Heart left ventricle (tissue), 16 donors: Measurements from ENCODE around the gene HELZ. TPM values are rescaled to one million over a fixed set of nuclear protein-coding genes. Genes with fewer than 3 reads are reported as not detected.
A peak's percentile ranks its signal among the peaks of the same experiment; 100 is the strongest.

Experiments
- ATAC-seq, 4 donors: fragments of 200-7000 bp; cut with Tn5 transposase; one replicate each; pipeline ENCODE4 v1.9.1; 2020 to 2022; ENCODE audit warnings: moderate library complexity in 4 of 4, mild to moderate bottlenecking in 3 of 4, moderate number of reproducible peaks in 1 of 4
- DNase-seq, 5 donors: peaks; one replicate each; pipeline ENCODE4 v3.0.0-alpha.2; 2020
- H3K27ac ChIP-seq, 12 donors: fragments of 200-600 bp; sonication (generic) in 4 of 12; one replicate each; pipeline versions ENCODE4 v1.5.0 to v1.8.0; 2016 to 2022; ENCODE audit warnings: mild to moderate bottlenecking in 2 of 12
- H3K27me3 ChIP-seq, 9 donors: fragments of 200-600 bp; sonication (generic) in 2 of 9; one replicate each; pipeline versions ENCODE4 v1.5.1 to v1.8.0; 2016 to 2022; ENCODE audit warnings: mild to moderate bottlenecking in 3 of 9
- H3K36me3 ChIP-seq, 9 donors: fragments of 200-600 bp; sonication (generic) in 2 of 9; one replicate each; pipeline versions ENCODE4 v1.5.0 to v1.8.0; 2018 to 2022; ENCODE audit warnings: mild to moderate bottlenecking in 2 of 9
- H3K4me1 ChIP-seq, 12 donors: fragments of 200-600 bp; sonication (generic) in 4 of 12; one replicate each; pipeline versions ENCODE4 v1.5.0 to v1.8.0; 2016 to 2022; ENCODE audit warnings: mild to moderate bottlenecking in 3 of 12
- H3K4me3 ChIP-seq, 12 donors: fragments of 200-600 bp; sonication (generic) in 4 of 12; one replicate each; pipeline versions ENCODE4 v1.5.0 to v1.8.0; 2017 to 2022; ENCODE audit warnings: mild to moderate bottlenecking in 9 of 12, moderate library complexity in 4 of 12
- H3K9me3 ChIP-seq, 12 donors: fragments of 200-600 bp; sonication (generic) in 4 of 12; one replicate each; pipeline versions ENCODE4 v1.5.0 to v1.8.0; 2016 to 2022; ENCODE audit warnings: mild to moderate bottlenecking in 1 of 12
- POLR2A ChIP-seq, 2 donors: fragments of 450-650 bp; IDR thresholded peaks; one replicate each; pipeline ENCODE4 v1.6.1; 2017; ENCODE audit warnings: antibody characterized with exemption in 2 of 2, mild to moderate bottlenecking in 2 of 2, moderate library complexity in 2 of 2
- WGBS, 4 donors: extraction: QIAGEN DNeasy Blood & Tissue Kit in 2 of 4; methylation state at CpG; one replicate each; pipeline versions ENCODE4 v1.1.5 to v1.1.7; 2013 to 2018; 5-methylcytosine and 5-hydroxymethylcytosine counted together
- intact Hi-C, 10 donors: fragments of 100-400 bp; cut with DNase I; formaldehyde crosslinking; loops; one replicate each; pipeline versions ENCODE4 v1.11.1 to v1.14.2; 2022
- polyA plus RNA-seq, 2 donors: library from polyadenylated mRNA; stranded (reverse); fragments of 200-250 nt; gene quantifications; one replicate each; pipeline ENCODE4 v1.2.3, GENCODE V29; 2013
- total RNA-seq, 9 donors: library from RNA; depleted of rRNA in 2 of 9; stranded (reverse); fragments of >200 nt in 2 of 9; fragmentation: NEBNext Ultra II Directional in 3 of 9; extraction: Animal tissue kit (Norgen Biotek cat#: 25700) in 3 of 9; gene quantifications; one replicate each; pipeline versions ENCODE4 v1.1.0 to v1.2.4, GENCODE V29; 2016 to 2023
- TF ChIP-seq, protein P1 (sequence below), 12 donors: fragments of 200-600 bp; sonication (generic) in 4 of 12; IDR thresholded peaks; one replicate each; pipeline versions ENCODE4 v1.5.0 to v1.8.0; 2018 to 2022; ENCODE audit warnings: antibody characterized with exemption in 12 of 12, mild to moderate bottlenecking in 5 of 12
- donor health status: ischemic (EF 13 %, LVEDD 7.1; RV severe dilation, severe dysfunction).
- donor health status: healthy with polysubstance abuse.
- donor health status: DM: no; HTN: yes; CAD: no.
- donor health status: DM: no; HTN: no; CAD: no.
- donor health status: ischemic (EF 25% LVEDD 6.9; RV normal size, moderate dysfunction).
- donor health status: ischemic (EF 25% LVEDD 5.7; RV mildly dilated, moderate dysfunction).
- donor health status: healthy.
- donor health status: DM: yes; HTN: yes; CAD: no.
- donor health status: ischemic (EF 35%, LVEDD 5.7; RV mildly dilated, moderate dysfunction).
- donor health status: nonischemic (EF 11% LVEDD 7.7; RV severe dilation, severe dysfunction).
- donor health status: DM: yes; HTN: yes; CAD: no.
- donor health status: PGD.
- donor health status: ischemic (EF 29% LVEDD 5.4; RV normal size, mild dysfunction).
- donor health status: nonischemic (EF 23%, LVEDD 6.1; RV moderate dilation, normal function).

Gene HELZ
- total and polyA plus RNA-seq, 11 donors: 5.1 to 48.4 (median 30.3) TPM

DNA sequence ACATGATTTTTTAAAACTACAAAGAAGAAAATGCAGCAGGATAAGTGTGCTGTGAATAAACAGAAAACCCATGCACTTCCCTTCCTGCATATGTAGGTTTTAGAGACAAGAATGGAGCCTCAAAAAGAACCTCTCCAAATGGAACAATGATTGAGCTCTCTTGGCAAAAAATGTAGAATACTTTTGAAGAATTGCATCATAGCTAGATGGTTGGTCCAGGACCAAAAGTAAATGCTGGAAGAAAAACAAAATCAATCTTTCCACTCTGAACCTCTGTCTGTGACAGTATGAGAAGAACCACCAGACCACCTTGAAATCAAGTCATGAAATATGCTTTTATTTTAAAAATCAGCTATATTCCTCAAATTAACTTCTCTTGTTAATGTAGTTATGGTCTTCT is 17.5 kb downstream of the HELZ start:
- Histone ChIP-seq H3K36me3 (peaks cover 0 to 52% (median 5%) of the 10 kb centered on the region in 9 donors), H3K9me3 (no peaks in the 10 kb centered on the region), H3K4me3 (no peak overlapping the region), H3K27me3 (no peaks in the 10 kb centered on the region), H3K27ac (no peak overlapping the region), H3K4me1 (peaks cover 0 to 14% (median 6%) of the 10 kb centered on the region in 12 donors)
- DNase-seq (no peak), ATAC-seq (no peak)
- intact Hi-C loops: loop anchor here in 1 of 10 donors (10.0 kb wide), 1 partner anchor 57 kb away; no protein-coding TSS in a partner anchor
- TF ChIP-seq, protein P1, sequence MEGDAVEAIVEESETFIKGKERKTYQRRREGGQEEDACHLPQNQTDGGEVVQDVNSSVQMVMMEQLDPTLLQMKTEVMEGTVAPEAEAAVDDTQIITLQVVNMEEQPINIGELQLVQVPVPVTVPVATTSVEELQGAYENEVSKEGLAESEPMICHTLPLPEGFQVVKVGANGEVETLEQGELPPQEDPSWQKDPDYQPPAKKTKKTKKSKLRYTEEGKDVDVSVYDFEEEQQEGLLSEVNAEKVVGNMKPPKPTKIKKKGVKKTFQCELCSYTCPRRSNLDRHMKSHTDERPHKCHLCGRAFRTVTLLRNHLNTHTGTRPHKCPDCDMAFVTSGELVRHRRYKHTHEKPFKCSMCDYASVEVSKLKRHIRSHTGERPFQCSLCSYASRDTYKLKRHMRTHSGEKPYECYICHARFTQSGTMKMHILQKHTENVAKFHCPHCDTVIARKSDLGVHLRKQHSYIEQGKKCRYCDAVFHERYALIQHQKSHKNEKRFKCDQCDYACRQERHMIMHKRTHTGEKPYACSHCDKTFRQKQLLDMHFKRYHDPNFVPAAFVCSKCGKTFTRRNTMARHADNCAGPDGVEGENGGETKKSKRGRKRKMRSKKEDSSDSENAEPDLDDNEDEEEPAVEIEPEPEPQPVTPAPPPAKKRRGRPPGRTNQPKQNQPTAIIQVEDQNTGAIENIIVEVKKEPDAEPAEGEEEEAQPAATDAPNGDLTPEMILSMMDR (IDR thresholded peaks at IDR 0.05): no peak
- TF ChIP-seq POLR2A (IDR thresholded peaks at IDR 0.05): no peak

DNA sequence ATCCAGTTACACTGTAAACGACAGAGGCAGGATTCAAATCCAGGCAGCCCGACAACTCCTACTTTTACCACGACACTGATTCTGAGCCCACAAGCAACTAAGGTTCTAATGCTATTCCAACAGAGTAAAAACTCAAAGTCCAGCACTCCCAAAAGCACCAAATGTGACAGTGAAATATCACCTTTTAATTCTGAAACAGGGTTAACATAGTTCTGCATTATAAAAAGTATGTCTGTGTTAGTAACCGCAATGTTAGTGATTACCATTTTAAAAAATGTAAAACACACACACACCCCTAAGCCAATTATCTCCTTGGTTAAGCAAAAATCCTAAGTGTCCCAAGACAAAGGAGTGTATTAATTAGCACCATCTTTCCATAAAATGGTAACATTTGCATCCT is 19.7 kb downstream of the HELZ start:
- no peak for TF ChIP-seq POLR2A (IDR thresholded peaks at IDR 0.05)
- TF ChIP-seq, protein P1 (IDR thresholded peaks at IDR 0.05): no peak
- H3K36me3 ChIP-seq: peaks cover 0 to 42% (median 0%) of the 10 kb centered on the region in 9 donors

DNA sequence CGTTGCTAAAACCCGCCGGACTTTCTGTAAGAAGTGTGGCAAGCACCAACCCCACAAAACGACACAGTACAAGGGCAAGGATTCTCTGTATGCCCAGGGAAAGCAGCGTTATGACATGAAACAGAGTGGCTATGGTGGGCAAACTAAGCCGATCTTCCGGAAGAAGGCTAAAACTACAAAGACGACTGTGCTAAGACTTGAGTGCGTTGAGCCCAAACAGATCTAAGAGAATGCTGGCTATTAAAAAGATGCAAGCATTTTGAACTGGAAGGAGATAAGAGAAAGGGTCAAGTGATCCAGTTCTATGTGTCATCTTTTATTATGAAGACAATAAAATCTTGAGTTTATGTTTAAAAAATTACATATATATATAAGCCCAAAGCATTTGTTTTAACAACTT is 20.3 kb downstream of the HELZ start:
- Histone ChIP-seq H3K4me3 (no peak overlapping the region), H3K36me3 (peaks cover 0 to 41% (median 0%) of the 10 kb centered on the region in 9 donors), H3K27me3 (no peaks in the 10 kb centered on the region), H3K27ac (no peak overlapping the region), H3K9me3 (no peaks in the 10 kb centered on the region), H3K4me1 (peaks cover 0 to 27% (median 15%) of the 10 kb centered on the region in 12 donors)
- TF ChIP-seq, protein P1 (IDR thresholded peaks at IDR 0.05): no peak
- TF ChIP-seq POLR2A (IDR thresholded peaks at IDR 0.05): no peak
- DNase-seq (no peak), ATAC-seq (no peak)
- 94 to 97% (median 95%) methylated on average over 9 of the region's 9 CpGs for WGBS, 4 donors
- intact Hi-C loops: loop anchor here in 6 of 10 donors (5.0 to 10.0 kb wide), 2 partner anchors 60 to 68 kb away; no protein-coding TSS in a partner anchor

More for the DNA sequence above, 19.7 kb downstream of the HELZ start:
- Histone ChIP-seq H3K4me1 (peaks cover 0 to 27% (median 14%) of the 10 kb centered on the region in 12 donors), H3K9me3 (no peaks in the 10 kb centered on the region), H3K27me3 (no peaks in the 10 kb centered on the region), H3K27ac (no peak overlapping the region), H3K4me3 (no peak overlapping the region)
- DNase-seq: no peak
- no peak for ATAC-seq
- intact Hi-C loops: loop anchor here in 1 of 10 donors (10.0 kb wide), 1 partner anchor 59 kb away; no protein-coding TSS in a partner anchor
- WGBS, 4 donors: 90 to 93% (median 91%) methylated on average over 4 of the region's 4 CpGs

DNA sequence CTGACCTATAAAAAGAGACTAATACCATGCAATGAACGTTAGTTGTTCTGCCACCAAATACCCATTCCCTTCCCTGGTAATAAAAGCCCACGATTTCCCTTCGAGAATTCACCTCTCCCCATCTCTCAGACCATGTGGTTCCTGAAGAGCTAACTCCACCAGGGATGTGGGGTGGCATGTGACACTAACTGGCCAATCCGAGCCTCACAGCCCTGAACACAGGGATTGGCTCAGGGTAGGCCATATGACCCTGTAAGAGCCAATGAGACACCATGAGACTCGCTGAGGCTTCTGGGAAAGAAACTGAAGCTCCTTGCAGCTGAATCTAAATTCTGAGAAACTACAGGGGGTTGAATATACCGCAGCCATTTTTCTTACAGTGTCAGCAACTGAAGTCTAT is 21.1 kb downstream of the HELZ start:
- Histone ChIP-seq H3K27me3 (no peaks in the 10 kb centered on the region), H3K36me3 (peaks cover 0 to 34% (median 0%) of the 10 kb centered on the region in 9 donors), H3K4me3 (no peak overlapping the region), H3K9me3 (no peaks in the 10 kb centered on the region), H3K27ac (no peak overlapping the region), H3K4me1 (peaks cover 0 to 26% (median 13%) of the 10 kb centered on the region in 12 donors)
- ATAC-seq (peak in 1 of 4 donors; percentile 24), DNase-seq (no peak)
- WGBS, 4 donors: 81 to 94% (median 92%) methylated on average over 6 of the region's 6 CpGs
- intact Hi-C loops: loop anchor here in 6 of 10 donors (5.0 to 10.0 kb wide), 2 partner anchors 61 to 68 kb away; no protein-coding TSS in a partner anchor
- TF ChIP-seq POLR2A (IDR thresholded peaks at IDR 0.05): no peak
- TF ChIP-seq, protein P1 (IDR thresholded peaks at IDR 0.05): no peak
